Measurements from ENCODE around the gene KRT20. TPM values are rescaled to one million over a fixed set of nuclear protein-coding genes. Genes with fewer than 3 reads are reported as not detected.

KRT20 gene
- total and polyA plus RNA-seq, 2 donors (not counting 3 experiments of a cell fraction or from before 2014, with no cell fraction given): not detected

DNA sequence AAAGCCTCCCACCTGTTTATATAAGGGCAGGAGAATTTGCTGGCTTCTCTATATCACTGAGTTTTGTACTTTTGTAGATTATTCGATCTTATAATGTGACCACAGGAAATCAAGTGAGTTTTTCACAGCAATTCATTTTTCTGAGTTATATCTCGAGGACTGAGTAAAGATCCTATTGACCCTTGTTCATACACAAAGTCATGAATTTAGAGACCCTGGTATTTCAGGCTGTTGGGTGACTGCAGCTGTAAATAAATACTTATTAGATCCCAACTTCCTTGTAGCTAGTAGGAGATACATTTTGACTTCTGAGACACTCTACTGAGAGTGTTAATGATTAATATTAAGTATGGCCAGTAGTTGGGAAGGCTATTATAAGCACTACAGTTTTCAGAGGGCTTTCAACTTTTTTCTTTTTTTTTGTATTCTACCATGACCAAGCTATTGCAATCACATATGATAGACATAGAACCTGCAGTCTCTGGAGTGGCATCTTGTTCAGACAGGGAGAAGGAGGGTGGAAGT, 3.2 kb upstream of the KRT20 start:
- no TSS peak for BruUV-seq (replicated peaks)
- Histone ChIP-seq H3K4me3 (replicated peaks in 1 of 3; ENCODE audit: insufficient read depth in 1 of 3, low read depth in 1 of 3, low read length in 3 of 3) (no peak overlapping the region), H3K27me3 (ENCODE audit: control insufficient read depth in 2 of 2, insufficient read depth in 2 of 2, low read length in 2 of 2) (peaks cover 6 to 24% of the 10 kb centered on the region in 2 experiments), H4K20me1 (replicated peaks; ENCODE audit: control insufficient read depth, extremely low read depth, insufficient read depth, low read length) (no peaks in the 10 kb centered on the region), H2AFZ (ENCODE audit: low read depth, low read length) (no peak overlapping the region), H3K9me3 (replicated peaks; ENCODE audit: control insufficient read depth, insufficient read depth, low read length) (no peaks in the 10 kb centered on the region), H3K4me2 (ENCODE audit: insufficient read depth, low read length) (no peak overlapping the region), H3K9ac (replicated peaks; ENCODE audit: extremely low read depth, insufficient read depth, low read length) (no peak overlapping the region), H3K79me2 (ENCODE audit: control insufficient read depth, insufficient read depth, low read length) (no peaks in the 10 kb centered on the region), H3K27ac (ENCODE audit: insufficient read depth, low read depth, low read length) (no peak overlapping the region), H3K9me1 (replicated peaks; ENCODE audit: control insufficient read depth, extremely low read depth, insufficient read depth, low read length) (no peaks in the 10 kb centered on the region), H3K4me1 (ENCODE audit: control insufficient read depth, extremely low read depth, insufficient read depth, low read length) (no peaks in the 10 kb centered on the region), H3K36me3 (ENCODE audit: control insufficient read depth in 2 of 2, extremely low read depth in 1 of 2, insufficient read depth in 2 of 2, low read length in 2 of 2) (no peaks in the 10 kb centered on the region)
- ChIA-PET CTCF (interaction anchor here (1.4 kb wide), 2 partner anchors 21 to 760 kb away, joined by 4 to 10 read pairs; no protein-coding TSS in a partner anchor), POLR2A (no interaction called here)
- TF ChIP-seq, protein P1, sequence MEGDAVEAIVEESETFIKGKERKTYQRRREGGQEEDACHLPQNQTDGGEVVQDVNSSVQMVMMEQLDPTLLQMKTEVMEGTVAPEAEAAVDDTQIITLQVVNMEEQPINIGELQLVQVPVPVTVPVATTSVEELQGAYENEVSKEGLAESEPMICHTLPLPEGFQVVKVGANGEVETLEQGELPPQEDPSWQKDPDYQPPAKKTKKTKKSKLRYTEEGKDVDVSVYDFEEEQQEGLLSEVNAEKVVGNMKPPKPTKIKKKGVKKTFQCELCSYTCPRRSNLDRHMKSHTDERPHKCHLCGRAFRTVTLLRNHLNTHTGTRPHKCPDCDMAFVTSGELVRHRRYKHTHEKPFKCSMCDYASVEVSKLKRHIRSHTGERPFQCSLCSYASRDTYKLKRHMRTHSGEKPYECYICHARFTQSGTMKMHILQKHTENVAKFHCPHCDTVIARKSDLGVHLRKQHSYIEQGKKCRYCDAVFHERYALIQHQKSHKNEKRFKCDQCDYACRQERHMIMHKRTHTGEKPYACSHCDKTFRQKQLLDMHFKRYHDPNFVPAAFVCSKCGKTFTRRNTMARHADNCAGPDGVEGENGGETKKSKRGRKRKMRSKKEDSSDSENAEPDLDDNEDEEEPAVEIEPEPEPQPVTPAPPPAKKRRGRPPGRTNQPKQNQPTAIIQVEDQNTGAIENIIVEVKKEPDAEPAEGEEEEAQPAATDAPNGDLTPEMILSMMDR (IDR thresholded peaks at IDR 0.05; ENCODE audit: extremely low read depth in 1 of 2, insufficient read depth in 1 of 2, low read depth in 1 of 2, low read length in 2 of 2): no peak
- no peak for TF ChIP-seq POLR2AphosphoS5 (IDR thresholded peaks at IDR 0.05; ENCODE audit: insufficient read depth, low read depth, low read length)
- no peak for TF ChIP-seq EZH2 (IDR thresholded peaks at IDR 0.05; ENCODE audit: borderline replicate concordance, low read depth, low read length, severe bottlenecking)
- TF ChIP-seq, protein P2, sequence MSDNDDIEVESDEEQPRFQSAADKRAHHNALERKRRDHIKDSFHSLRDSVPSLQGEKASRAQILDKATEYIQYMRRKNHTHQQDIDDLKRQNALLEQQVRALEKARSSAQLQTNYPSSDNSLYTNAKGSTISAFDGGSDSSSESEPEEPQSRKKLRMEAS (IDR thresholded peaks at IDR 0.05; ENCODE audit: insufficient read depth, insufficient read length): no peak
- no peak for TF ChIP-seq MYC (IDR thresholded peaks at IDR 0.05; ENCODE audit: low read depth, low read length)
- no peak for TF ChIP-seq POLR2A (IDR thresholded peaks at IDR 0.05; ENCODE audit: low read depth, low read length)
- DNase-seq (ENCODE audit: low read depth, low spot score): no peak
- FAIRE-seq: no peak
- intact Hi-C loops (cut with micrococcal nuclease) (no loop called here), dilution Hi-C loops (cut with MboI; ENCODE audit: extremely low pct_ligation_motif_present, low sequenced_read_pairs) (no loop called here)

Data from endothelial cell of umbilical vein (primary cell).